HEK293 (cell line): ENCODE measurements around the gene NUP210.
A peak's percentile ranks its signal among the peaks of the same experiment; 100 is the strongest.

ENCODE experiments used
- CTCF ChIA-PET: fragments of 350-600 bp; formaldehyde crosslinking; extraction: SDS; loops from one replicate; lab custom pipeline; 2021; ENCODE audit warnings: antibody characterized with exemption; lab: Yijun Ruan, JAX
- POLR2A ChIA-PET: fragments of 300-600 bp; formaldehyde crosslinking; extraction: SDS; loops from one replicate; lab custom pipeline; 2020; ENCODE audit warnings: antibody characterized with exemption, inconsistent platforms; lab: Yijun Ruan, JAX
- H3K27ac ChIP-seq: fragments of 200-500 bp; sonication (Bioruptor generic); 2 replicates; pipeline ENCODE4 v1.5.1; 2014; ENCODE audit warnings: low read depth, low read length, control low read depth, inconsistent platforms; ENCODE audit errors: extremely low read depth
- H3K36me3 ChIP-seq, 2 experiments: fragments of 200-500 bp in 1 of 2; sonication (Bioruptor generic) in 1 of 2; 1 replicate in 1 of 2; 2 replicates in 1 of 2; pipeline ENCODE4 v1.5.1; 2014 to 2017; ENCODE audit warnings: inconsistent platforms in 2 of 2, low read length in 2 of 2; ENCODE audit not compliant: control insufficient read depth in 2 of 2, insufficient read depth in 1 of 2
- H3K4me1 ChIP-seq: fragments of 200-500 bp; sonication (Bioruptor generic); 2 replicates; pipeline ENCODE4 v1.5.1; 2014; ENCODE audit warnings: mild to moderate bottlenecking, low read length, inconsistent platforms; ENCODE audit not compliant: control insufficient read depth, insufficient read depth
- H3K4me3 ChIP-seq: 2 replicates; pipeline ENCODE4 v1.5.1; 2011; ENCODE audit warnings: low read depth, mild to moderate bottlenecking, control low read depth, low read length, moderate library complexity
- H3K9me3 ChIP-seq: fragments of 200-500 bp; sonication (Bioruptor generic); 2 replicates; pipeline ENCODE4 v1.5.1; 2014; ENCODE audit warnings: low read depth, low read length, inconsistent platforms; ENCODE audit not compliant: control insufficient read depth, insufficient read depth
- SALL2 ChIP-seq: fragments of 450-650 bp; formaldehyde crosslinking; IDR thresholded peaks from 2 replicates; pipeline ENCODE4 v1.5.0; 2017; ENCODE audit warnings: missing biosample characterization, mild to moderate bottlenecking, missing genetic modification characterization, borderline replicate concordance
- YY2 ChIP-seq: fragments of 450-650 bp; formaldehyde crosslinking; IDR thresholded peaks from 2 replicates; pipeline ENCODE4 v1.5.1; 2016; ENCODE audit warnings: missing biosample characterization, missing genetic modification characterization
- ZBTB44 ChIP-seq: fragments of 450-650 bp; IDR thresholded peaks from 2 replicates; pipeline ENCODE4 v1.5.1; 2018; ENCODE audit warnings: missing biosample characterization, mild to moderate bottlenecking, missing genetic modification characterization
- ZFHX2 ChIP-seq: fragments of 450-650 bp; formaldehyde crosslinking; conservative IDR thresholded peaks from 2 replicates; pipeline ENCODE4 v1.5.1; 2016; ENCODE audit warnings: missing biosample characterization, missing genetic modification characterization
- ZIC2 ChIP-seq: fragments of 450-650 bp; formaldehyde crosslinking; IDR thresholded peaks from 2 replicates; pipeline ENCODE4 v1.5.1; 2016; ENCODE audit warnings: missing biosample characterization, missing genetic modification characterization
- ZNF239 ChIP-seq: fragments of 450-650 bp; formaldehyde crosslinking; IDR thresholded peaks from 2 replicates; pipeline ENCODE4 v1.5.1; 2016; ENCODE audit warnings: missing biosample characterization, missing genetic modification characterization
- ZNF362 ChIP-seq: fragments of 450-650 bp; formaldehyde crosslinking; IDR thresholded peaks from 2 replicates; pipeline ENCODE4 v1.5.1; 2016; ENCODE audit warnings: missing biosample characterization, missing genetic modification characterization
- ZNF394 ChIP-seq: fragments of 450-650 bp; formaldehyde crosslinking; IDR thresholded peaks from 2 replicates; pipeline ENCODE4 v1.5.1; 2016; ENCODE audit warnings: missing biosample characterization, missing genetic modification characterization, mild to moderate bottlenecking, moderate library complexity, borderline replicate concordance
- ZNF449 ChIP-seq: fragments of 450-650 bp; formaldehyde crosslinking; IDR thresholded peaks from 2 replicates; pipeline ENCODE4 v1.5.1; 2017; ENCODE audit warnings: missing biosample characterization, mild to moderate bottlenecking, missing genetic modification characterization, moderate library complexity
- ZNF624 ChIP-seq: fragments of 450-650 bp; formaldehyde crosslinking; IDR thresholded peaks from 2 replicates; pipeline ENCODE4 v1.5.1; 2017; ENCODE audit warnings: missing biosample characterization, missing genetic modification characterization
- ZNF629 ChIP-seq: fragments of 450-650 bp; formaldehyde crosslinking; IDR thresholded peaks from 2 replicates; pipeline ENCODE4 v1.5.1; 2017; ENCODE audit warnings: missing biosample characterization, missing genetic modification characterization
- ZNF664 ChIP-seq: fragments of 450-650 bp; formaldehyde crosslinking; IDR thresholded peaks from 2 replicates; pipeline ENCODE4 v1.5.1; 2016; ENCODE audit warnings: missing biosample characterization, missing genetic modification characterization
- ZXDB ChIP-seq: fragments of 450-650 bp; formaldehyde crosslinking; IDR thresholded peaks from 2 replicates; pipeline ENCODE4 v1.5.1; 2016; ENCODE audit warnings: missing biosample characterization, missing genetic modification characterization
- TF ChIP-seq, protein P1 (sequence below): fragments of 450-650 bp; formaldehyde crosslinking; IDR thresholded peaks from 2 replicates; pipeline ENCODE4 v1.5.1; 2016; ENCODE audit warnings: missing biosample characterization, missing genetic modification characterization
- TF ChIP-seq, protein P2 (sequence below): fragments of 450-650 bp; formaldehyde crosslinking; IDR thresholded peaks from 2 replicates; pipeline ENCODE4 v1.5.1; 2017; ENCODE audit warnings: missing biosample characterization, missing genetic modification characterization

Gene NUP210

DNA sequence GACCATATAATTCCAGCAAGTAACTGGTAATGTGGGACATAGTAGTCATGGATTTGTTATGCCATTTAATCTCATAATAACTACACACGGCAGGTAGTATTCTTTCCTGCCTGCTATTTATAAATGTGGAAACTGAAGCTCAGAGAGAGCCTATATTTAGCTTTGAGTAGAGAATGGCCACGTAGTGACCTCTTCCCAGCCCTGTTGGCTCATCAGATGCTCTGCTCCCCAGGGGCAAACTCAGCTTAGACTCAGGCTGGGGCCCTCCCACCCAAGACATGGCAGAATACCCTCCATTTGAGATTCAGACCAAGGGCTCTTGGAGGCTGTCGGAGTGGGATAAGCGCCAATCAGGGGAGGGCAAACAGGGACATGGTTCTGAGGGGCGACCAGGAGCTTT, 42.7 kb upstream of the NUP210 start (continued):
- TF ChIP-seq ZNF449 (tag by site-specific recombination) (no peak), ZFHX2 (tag by site-specific recombination) (no peak), ZIC2 (no peak), YY2 (tag by site-specific recombination) (no peak), ZNF362 (tag by site-specific recombination) (no peak), ZBTB44 (no peak), ZNF664 (tag by site-specific recombination) (no peak), ZNF394 (no peak)

- no peak overlapping the region for H3K27ac ChIP-seq
- no peaks in the 10 kb centered on the region for H3K4me1 ChIP-seq
- no peaks in the 10 kb centered on the region for H3K9me3 ChIP-seq
- CTCF ChIA-PET, result interaction anchor here (0.5 to 4.8 kb wide), 32 partner anchors 9 to 624 kb away, joined by 3 to 51 read pairs (median 4); partner anchors contain the start of genes HDAC11 and NUP210
- no peaks in the 10 kb centered on the region for H3K36me3 ChIP-seq
- TF ChIP-seq ZNF624, result no peak
- no peak for TF ChIP-seq ZNF239
- TF ChIP-seq, protein P1, sequence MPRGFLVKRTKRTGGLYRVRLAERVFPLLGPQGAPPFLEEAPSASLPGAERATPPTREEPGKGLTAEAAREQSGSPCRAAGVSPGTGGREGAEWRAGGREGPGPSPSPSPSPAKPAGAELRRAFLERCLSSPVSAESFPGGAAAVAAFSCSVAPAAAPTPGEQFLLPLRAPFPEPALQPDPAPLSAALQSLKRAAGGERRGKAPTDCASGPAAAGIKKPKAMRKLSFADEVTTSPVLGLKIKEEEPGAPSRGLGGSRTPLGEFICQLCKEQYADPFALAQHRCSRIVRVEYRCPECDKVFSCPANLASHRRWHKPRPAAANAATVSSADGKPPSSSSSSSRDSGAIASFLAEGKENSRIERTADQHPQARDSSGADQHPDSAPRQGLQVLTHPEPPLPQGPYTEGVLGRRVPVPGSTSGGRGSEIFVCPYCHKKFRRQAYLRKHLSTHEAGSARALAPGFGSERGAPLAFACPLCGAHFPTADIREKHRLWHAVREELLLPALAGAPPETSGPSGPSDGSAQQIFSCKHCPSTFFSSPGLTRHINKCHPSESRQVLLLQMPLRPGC (tag by site-specific recombination), result no peak
- TF ChIP-seq, protein P2, sequence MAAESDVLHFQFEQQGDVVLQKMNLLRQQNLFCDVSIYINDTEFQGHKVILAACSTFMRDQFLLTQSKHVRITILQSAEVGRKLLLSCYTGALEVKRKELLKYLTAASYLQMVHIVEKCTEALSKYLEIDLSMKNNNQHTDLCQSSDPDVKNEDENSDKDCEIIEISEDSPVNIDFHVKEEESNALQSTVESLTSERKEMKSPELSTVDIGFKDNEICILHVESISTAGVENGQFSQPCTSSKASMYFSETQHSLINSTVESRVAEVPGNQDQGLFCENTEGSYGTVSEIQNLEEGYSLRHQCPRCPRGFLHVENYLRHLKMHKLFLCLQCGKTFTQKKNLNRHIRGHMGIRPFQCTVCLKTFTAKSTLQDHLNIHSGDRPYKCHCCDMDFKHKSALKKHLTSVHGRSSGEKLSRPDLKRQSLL (tag by site-specific recombination), result peak; percentile 33; the same call in 1 of the 2 replicates
- no peak for TF ChIP-seq ZXDB (tag by site-specific recombination)
- no peak for TF ChIP-seq SALL2
- TF ChIP-seq ZNF629 (tag by site-specific recombination), result no peak
- TF ChIP-seq, all 188 proteins: peak for 1
- POLR2A ChIA-PET, result interaction anchor here (1.2 kb wide), 1 partner anchor 10 kb away, joined by 3 read pairs; no protein-coding TSS in a partner anchor
- no peak overlapping the region for H3K4me3 ChIP-seq
These were observed 42.1 kb upstream of the NUP210 start for GRCh38 chr3:13462125-13462629.
